Activated CD4-positive, alpha-beta T cell treated with anti-CD3 and anti-CD28 coated beads for 1 hour (primary cell): ENCODE results near the gene RLN2.

ENCODE experiments used
- DNase-seq: peaks from one replicate; pipeline ENCODE4 v3.0.0-alpha.2; 2020

RLN2 gene

GRCh38 chr9:5265939-5266338, 38.6 kb downstream of the RLN2 start:
- DNase-seq = no peak

DNA sequence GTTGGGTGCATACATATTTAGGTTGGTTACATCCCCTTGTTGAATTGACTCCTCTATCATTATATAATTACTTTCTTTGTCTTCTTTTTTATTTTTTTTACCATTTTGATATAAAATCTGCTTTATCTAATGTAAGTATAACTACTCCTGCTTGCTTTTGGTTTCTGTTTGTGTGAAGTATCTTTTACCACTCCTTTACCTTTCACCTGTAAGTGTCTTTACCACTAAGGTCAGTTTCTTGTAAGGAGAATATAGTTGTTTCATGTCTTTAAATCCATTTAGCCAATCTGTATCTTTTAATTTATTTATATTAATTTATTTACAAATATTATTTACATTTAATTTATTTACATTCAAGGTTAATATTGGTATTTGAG, 40.3 kb downstream of the RLN2 start:
- DNase-seq = no peak

DNA sequence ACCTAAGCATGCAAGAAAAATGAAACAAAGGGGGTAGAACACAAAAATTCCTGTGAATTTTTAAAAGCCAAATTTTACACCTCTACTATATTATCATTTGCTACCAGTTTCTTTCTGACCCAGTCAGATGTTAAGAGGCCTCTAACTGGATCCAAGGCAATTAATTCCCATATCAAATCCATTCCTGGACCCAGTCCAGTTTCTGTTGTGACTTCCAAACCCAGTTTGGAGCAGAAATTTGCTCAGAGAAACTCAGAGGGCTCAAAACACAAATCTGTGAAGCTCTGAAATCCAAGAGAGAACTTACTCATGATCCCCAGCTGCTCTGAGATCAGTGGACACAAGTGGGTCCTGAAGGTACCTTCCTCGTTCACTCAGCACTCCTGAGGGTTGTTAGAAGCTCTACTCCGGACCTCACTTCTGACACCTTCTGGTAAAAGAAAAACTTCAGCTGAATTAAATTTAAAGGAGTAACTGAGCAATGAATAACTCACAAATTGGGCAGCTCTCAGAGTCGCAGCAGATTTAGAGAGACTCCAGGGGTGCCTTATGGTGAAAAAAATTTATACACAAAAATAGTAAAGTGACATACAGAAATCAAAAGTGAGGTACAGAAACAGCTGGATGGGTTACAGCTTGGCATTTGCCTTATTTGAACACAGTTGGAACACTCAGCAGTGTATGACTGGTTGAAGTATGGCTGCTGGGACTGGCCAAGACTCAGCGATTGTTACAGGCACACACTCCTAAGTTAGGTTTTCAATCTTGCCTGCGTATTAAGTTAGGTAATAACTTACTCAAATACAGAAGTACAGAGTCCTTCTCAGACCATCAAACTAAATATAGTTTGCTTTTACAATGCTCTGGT, 40.9 kb downstream of the RLN2 start:
- no peak for DNase-seq
